ENCODE measurements around the gene TGFB1I1. TPM values are rescaled to one million over a fixed set of nuclear protein-coding genes. Genes with fewer than 3 reads are reported as not detected.

Gene TGFB1I1
- total and polyA plus RNA-seq, 2 of the 4 experiments (the other 2 are of a cell fraction), result 24.9 to 128 TPM

GRCh38 chr16:31517800-31518402 is 45.9 kb downstream of the TGFB1I1 start:
- TF ChIP-seq MAZ (IDR thresholded peaks at IDR 0.05; ENCODE audit: borderline replicate concordance, low read depth, low read length) (no peak), CHD1 (IDR thresholded peaks at IDR 0.05; ENCODE audit: low read depth, low read length) (no peak), RFX5 (IDR thresholded peaks at IDR 0.05; ENCODE audit: low read depth, low read length) (no peak), RAD21 (IDR thresholded peaks at IDR 0.05; ENCODE audit: low read length) (no peak), BHLHE40 (IDR thresholded peaks at IDR 0.05; ENCODE audit: low read depth, low read length) (no peak), MXI1 (IDR thresholded peaks at IDR 0.05; ENCODE audit: borderline replicate concordance, low read depth, low read length) (no peak), MAFK (IDR thresholded peaks at IDR 0.05; ENCODE audit: low read depth, low read length) (no peak), NFE2L2 (IDR thresholded peaks at IDR 0.05; ENCODE audit: low read depth, low read length) (no peak), SMC3 (IDR thresholded peaks at IDR 0.05; ENCODE audit: low read depth, low read length) (no peak), CTCF (conservative IDR thresholded peaks at IDR 0.05; ENCODE audit: low read depth, low read length) (no peak), ELK1 (IDR thresholded peaks at IDR 0.05; ENCODE audit: borderline replicate concordance, low read depth, low read length) (no peak), FOS (IDR thresholded peaks at IDR 0.05; ENCODE audit: low read depth, low read length) (no peak), USF2 (IDR thresholded peaks at IDR 0.05; ENCODE audit: low read depth, low read length) (no peak), CEBPB (IDR thresholded peaks at IDR 0.05; ENCODE audit: low read depth, low read length) (no peak), POLR2A (IDR thresholded peaks at IDR 0.05; ENCODE audit: low read depth, low read length) (no peak)
- CTCF ChIA-PET, result no interaction called here

More at GRCh38 chr16:31517800-31518402, 45.9 kb downstream of the TGFB1I1 start:
- Histone ChIP-seq H3K9ac (ENCODE audit: low read depth, low read length) (no peak overlapping the region), H3K18ac (ENCODE audit: low read depth, low read length) (no peak overlapping the region), H2AK5ac (ENCODE audit: low read depth, low read length) (no peak overlapping the region), H3K9me3 (ENCODE audit: control insufficient read depth, insufficient read depth, low read length) (peaks cover 1% of the 10 kb centered on the region; the same call in 1 of the 2 replicates), H3K4me3 (ENCODE audit: insufficient read depth, low read depth, low read length) (no peak overlapping the region), H3K79me1 (ENCODE audit: low read depth in 1 of 2, low read length in 2 of 2) (no peaks in the 10 kb centered on the region), H3K23ac (ENCODE audit: low read depth, low read length) (no peak overlapping the region), H4K20me1 (ENCODE audit: insufficient read depth, low read length) (no peaks in the 10 kb centered on the region), H2BK20ac (ENCODE audit: low read depth, low read length) (no peak overlapping the region), H3K36me3 (ENCODE audit: control insufficient read depth, insufficient read depth, low read length) (no peaks in the 10 kb centered on the region), H4K8ac (ENCODE audit: low read depth in 2 of 2, low read length in 2 of 2) (no peak overlapping the region), H3K4me1 (ENCODE audit: control insufficient read depth, insufficient read depth, low read length) (no peaks in the 10 kb centered on the region; the same call in 1 of the 2 replicates), H2AFZ (replicated peaks; ENCODE audit: low read length, poor library complexity) (no peak overlapping the region), H2BK5ac (ENCODE audit: low read depth, low read length, poor library complexity, severe bottlenecking) (no peak overlapping the region), H3K9me1 (ENCODE audit: insufficient read depth, low read length) (no peaks in the 10 kb centered on the region), H3K4me2 (ENCODE audit: low read depth, low read length) (no peak overlapping the region), H3K27ac (ENCODE audit: insufficient read depth, low read length) (no peak overlapping the region), H4K91ac (ENCODE audit: insufficient read depth, low read depth, low read length) (no peak overlapping the region), H3K14ac (replicated peaks; ENCODE audit: low read depth, low read length) (no peak overlapping the region), H2BK15ac (ENCODE audit: low read depth, low read length) (no peak overlapping the region), H3K27me3 (ENCODE audit: control insufficient read depth, insufficient read depth, low read length) (peaks cover 6% of the 10 kb centered on the region), H3K56ac (ENCODE audit: extremely low read depth, insufficient read depth, low read length) (no peak overlapping the region), H2BK120ac (ENCODE audit: low read depth, low read length) (no peak overlapping the region), H4K5ac (ENCODE audit: low read depth, low read length) (no peak overlapping the region), H3K4ac (ENCODE audit: low read depth, low read length) (no peak overlapping the region), H2AK9ac (replicated peaks; ENCODE audit: low read depth, low read length, poor library complexity) (no peak overlapping the region)
- intact Hi-C loops (cut with micrococcal nuclease) (no loop called here), dilution Hi-C loops (cut with HindIII; ENCODE audit: low sequenced_read_pairs, unreplicated experiment) (no loop called here), in situ Hi-C loops (cut with MboI; ENCODE audit: low sequenced_read_pairs) (loop anchor here (25.0 kb wide), 1 partner anchor 194 kb away; a partner anchor contains a TSS)
- DNase-seq, result no peak
- POLR2A ChIA-PET (ENCODE audit: unreplicated experiment), result no interaction called here
- no CpG with 5 or more reads among the region's 4 CpGs for WGBS, 2 experiments (ENCODE audit: extremely low coverage in 2 of 2, insufficient read length in 1 of 2)
- ATAC-seq (ENCODE audit: low read depth), result no peak
- BruUV-seq (replicated peaks), result no TSS peak
